ENCODE measurements around the gene CBY2.

CBY2 gene

DNA sequence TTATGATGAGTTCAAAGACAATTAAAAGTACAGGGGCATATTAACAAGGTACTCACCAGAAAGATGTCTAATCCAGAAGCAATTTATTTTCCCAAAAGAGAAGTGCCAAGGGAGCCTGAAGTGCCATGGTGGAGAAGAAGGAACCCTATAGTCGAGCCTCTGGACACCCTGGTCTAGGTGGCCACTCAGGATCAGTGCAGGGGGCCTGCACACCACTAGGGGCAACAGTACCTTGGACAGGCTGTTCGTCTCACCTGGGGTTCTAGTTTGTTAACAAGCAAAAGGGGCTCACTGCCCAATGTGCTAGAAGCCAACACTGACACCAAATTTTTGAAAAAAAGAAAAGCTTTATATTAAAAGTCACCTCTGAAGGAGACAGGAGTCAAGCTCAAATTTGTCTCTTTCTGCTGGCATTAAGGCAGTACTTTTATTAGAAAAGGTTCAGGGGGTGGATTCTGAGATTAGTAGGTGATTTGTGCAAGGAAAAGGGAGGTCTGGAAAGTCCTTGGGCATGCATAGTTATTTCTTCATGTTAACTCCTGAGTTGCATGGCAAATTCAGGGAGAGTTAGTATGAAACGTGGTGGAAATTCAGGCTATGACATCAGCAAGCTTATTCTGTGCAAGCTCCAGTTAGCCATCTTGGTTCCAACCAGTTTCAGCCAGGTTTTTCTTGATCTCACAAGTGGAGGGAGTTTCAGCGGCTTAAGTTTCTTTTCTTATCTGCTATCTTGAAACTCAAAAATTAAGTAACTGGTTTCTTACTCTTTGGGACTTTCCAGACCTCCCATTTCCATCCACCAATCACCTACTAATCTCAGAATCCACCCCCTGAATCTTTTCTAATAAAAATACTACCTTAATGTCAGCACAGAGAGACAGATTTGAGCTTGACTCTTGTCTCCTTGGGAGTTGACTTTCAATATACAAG is 884 bp upstream of the CBY2 start:
- DNase-seq, result no peak

DNA sequence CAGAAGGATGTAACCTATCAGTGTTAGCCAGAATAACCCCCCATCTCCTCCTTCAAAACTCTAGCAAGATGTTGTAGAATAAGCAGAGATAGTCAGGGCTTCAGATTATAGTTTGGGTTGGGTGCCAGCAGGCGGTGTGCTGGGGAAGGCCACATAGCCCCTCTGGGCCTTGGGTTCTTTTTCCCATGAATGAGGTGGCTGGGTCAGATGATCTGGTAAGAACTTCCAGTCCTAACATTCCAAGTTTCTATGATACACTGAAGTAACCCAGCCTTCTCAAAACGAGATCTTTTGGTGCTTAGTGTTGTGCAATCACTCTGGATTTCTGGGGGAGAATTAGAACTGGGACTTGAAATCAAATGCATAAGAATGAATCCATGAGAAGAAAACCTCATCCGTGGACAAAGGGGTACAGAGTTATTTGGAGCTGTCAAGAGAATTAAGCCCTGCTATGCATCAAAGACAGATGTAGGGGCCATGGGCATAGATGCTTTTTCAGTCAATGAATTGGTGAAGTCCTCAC is 810 bp downstream of the CBY2 start:
- no peak for DNase-seq

DNA sequence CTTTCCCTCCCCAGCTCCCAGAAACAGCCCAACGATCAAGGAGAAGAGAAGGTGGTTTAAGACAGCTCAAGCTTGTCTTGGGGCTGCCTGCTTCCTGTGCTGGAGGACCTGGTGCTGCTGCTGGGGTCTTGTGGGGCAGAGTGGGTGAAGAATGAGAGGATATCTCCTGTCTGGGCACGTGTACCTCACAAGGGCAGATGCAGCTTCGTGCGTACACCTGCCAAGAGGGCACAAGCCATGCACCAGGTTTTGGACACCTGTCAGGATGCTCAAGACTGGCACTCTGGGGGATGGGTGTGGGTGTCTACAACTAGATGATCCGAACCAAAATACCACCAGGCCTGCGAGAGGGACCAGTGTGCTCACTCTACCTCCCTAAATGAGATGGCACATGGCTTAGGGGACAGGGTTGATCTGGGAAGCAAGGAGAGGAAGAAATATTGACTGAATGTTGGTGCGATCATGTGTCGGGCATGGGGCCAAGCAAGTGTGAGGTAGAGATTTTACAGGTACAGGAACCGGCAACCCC is 2.2 kb downstream of the CBY2 start:
- DNase-seq, result no peak

DNA sequence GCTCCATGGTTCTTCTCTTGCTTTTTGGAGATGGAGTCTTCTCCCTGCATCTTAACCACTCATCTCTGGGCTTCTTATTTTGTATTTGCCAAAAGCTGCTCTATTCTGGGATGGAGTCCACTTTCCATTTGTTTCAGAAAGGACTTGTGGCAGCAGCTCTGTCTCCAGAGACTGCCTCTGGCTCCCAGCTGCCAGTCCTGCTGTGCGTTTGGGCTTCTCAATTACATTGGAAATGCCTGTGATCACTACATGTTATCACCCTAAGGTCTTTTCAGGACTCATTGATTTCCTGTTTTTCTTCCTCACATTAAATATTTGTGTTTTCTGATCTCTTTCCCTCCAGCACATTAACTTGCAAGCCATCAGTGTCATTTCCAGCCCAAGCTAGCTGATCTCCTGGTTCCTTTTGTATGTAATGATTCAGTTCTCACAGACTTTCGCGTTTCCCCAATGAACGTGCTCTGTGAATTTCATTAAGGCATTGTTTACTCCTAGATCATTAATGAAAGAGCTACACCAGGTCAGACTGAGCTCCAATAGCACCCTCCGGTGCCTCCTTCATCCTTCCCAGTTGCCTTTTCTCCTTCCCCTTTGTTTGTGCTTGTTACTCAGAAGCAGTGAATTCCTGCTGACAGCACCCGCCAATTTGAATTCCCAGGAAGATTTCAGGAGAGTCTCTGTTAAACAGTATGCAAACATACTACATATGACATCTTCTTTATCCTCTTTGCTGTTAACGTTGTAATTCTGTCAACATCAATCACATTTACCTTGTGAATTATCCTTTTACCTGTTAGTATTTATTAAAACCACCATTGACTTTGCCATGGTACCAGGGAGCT is 3.0 kb downstream of the CBY2 start:
- no peak for DNase-seq

DNA sequence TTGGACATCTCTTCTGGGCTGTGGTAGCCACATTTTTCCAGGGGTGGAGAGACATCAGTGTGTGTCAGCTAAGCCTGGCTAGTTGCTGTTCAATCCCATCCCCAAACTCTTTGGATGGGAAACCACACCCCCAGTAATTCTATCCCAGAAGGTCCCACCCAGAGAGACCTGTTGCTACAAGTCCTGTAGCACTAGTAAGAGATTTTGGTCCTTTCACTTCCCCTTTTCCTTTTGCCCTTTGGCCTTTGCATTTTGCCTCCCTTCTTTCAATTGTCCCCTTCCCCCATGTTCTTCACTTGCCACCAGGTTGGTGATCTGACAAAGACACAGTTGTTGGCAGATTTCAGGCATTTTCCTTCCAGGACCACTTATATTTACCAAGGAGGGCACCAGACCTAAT is 3.8 kb downstream of the CBY2 start:
- no peak for DNase-seq

DNA sequence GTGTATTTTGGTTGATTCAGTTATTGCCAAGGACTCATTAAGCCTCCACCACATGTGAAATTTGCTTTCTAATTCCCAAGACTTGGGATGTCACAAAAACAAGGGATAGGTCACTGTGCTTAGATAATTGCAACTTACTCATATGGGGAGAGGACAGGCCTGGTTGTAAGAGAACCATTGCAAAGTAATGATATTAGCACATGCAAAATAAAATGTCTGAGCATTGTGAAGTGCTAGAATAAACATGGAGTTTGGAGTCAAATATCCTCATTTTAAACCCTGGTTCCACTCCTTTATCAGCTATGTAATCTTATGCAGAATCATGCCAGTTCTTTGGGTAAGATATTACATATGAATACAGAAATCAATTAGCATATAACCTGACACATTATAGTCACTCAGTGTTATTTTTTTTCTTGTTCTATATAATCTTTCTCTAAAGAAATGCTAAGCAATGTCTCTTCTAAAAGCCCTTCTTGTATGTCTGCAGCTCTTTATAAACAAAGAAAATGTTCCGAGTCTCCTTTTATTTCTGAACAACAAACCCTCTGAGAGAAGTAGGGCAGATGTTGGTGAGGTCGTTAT is 5.5 kb downstream of the CBY2 start:
- DNase-seq, result no peak

DNA sequence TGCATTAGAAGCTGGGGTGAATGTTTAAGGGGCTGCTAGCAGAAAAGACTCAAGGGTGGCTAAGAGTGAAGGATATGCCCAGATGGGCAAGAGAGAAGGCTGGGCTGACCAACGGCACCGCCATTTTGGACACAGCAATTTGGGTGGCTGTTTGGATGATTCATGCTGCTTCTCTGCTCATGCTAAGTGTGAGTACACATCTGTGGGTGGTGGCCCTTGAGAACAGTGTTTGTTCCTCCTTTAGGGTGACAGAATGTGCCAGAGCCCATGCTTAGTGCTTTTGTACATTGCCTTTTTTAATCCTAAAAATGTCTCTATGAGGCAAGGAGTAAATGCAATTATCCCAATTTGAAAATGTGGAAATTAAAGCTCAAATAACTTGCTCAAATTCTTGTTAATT is 9.8 kb downstream of the CBY2 start:
- peak in 2 of 56 donors; percentile 1 to 2 for DNase-seq

DNA sequence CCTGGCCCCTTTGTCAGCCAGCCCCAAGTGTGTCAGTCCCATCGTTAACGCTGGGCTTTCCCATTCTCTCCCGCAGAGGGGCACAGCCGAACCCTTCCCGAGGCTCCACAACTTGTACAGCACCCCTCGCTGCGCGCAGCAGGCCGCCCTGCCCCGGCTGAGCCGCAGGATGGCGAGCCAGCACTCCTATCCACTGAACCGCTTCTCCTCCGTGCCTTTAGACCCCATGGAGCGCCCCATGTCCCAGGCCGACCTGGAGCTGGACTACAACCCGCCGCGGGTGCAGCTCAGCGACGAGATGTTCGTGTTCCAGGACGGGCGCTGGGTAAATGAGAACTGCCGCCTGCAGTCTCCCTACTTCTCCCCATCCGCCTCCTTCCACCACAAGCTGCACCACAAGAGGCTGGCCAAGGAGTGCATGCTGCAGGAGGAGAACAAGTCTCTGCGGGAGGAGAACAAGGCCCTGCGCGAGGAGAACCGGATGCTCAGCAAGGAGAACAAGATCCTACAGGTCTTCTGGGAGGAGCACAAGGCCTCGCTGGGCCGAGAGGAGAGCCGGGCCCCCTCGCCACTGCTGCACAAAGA is 11.1 kb downstream of the CBY2 start:
- DNase-seq, result no peak

DNA sequence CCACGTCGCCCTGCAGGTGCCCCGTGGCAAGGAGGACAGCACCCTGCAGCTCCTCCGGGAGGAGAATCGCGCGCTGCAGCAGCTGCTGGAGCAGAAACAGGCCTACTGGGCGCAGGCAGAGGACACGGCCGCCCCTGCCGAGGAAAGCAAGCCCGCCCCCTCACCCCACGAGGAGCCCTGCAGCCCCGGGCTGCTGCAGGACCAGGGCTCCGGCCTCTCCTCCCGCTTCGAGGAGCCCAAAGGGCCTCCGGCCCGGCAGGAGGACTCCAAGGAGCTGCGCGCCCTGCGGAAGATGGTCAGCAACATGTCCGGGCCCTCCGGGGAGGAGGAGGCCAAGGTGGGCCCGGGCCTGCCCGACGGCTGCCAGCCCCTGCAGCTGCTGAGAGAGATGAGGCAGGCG is 11.6 kb downstream of the CBY2 start:
- DNase-seq, result no peak

DNA sequence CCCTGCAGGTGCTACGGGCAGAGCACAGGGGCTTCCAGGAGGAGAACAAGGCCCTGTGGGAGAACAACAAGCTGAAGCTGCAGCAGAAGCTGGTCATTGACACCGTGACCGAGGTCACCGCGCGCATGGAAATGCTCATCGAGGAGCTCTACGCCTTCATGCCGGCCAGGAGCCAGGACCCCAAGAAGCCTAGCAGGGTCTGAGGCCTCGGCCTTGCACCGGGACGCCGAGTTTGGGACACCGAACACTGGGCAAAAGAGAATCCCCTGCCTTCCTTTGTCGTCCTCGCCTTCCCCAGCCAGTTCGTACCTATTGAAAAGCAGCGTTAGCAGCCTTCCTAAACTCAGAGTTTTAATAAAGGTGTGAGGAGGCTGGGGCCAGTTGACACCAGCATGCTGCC is 12.1 kb downstream of the CBY2 start:
- DNase-seq, result no peak

DNA sequence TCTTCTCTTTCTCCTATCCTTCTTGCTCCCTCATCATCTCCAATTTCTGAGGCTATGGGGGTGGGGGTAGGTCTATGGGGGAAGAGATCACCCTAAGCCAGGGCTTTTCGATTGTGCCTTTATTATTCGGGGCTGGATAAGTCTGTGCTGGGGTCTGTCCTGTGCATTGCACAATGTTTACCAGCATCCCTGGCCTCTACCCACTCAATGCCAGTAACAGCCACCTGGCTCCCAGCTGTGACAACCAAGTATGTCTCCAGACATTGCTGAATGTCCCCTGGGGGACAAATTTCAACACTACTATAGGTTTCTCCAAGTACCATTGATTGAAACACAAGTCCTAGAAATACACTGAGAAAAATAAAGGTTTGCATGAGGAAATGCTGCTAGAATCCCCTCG is 13.2 kb downstream of the CBY2 start:
- DNase-seq, result no peak

DNA sequence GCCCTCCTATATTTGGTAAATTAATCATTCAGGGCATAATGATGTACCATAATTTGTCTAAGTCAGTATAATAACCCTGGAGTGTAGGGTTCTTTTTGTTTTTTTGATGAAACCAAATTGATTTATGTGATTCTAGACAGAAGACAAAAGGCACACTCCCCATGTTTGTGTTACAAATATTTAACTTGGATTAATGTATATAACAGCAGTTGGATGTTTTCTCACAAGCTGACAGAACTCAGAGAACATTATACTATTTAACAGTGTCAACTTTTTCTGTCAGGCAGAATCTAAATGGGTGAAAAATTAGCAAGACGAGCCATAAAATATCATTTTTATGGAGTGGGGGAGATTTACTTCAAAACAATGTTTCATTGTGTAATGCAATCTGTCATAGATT is 15.2 kb downstream of the CBY2 start:
- DNase-seq, result no peak

DNA sequence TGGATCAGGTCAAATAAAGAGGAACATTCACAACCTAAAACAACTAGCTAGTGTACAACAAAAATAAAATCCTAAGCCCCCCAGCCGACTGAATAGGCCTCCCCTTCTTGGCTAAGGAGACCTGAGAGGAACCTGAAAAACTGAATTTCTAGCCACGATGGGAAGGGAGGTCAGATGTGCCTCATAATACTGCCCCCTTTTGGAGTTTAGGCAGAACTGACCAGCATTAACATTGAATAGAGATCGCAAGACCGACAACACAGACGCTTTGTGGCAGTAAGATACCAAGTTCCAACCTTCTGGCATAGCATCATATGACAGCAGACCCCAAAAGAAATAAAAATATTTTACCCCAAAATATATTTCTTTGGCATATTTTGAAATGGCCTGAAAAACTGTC is 15.9 kb downstream of the CBY2 start:
- no peak for DNase-seq

DNA sequence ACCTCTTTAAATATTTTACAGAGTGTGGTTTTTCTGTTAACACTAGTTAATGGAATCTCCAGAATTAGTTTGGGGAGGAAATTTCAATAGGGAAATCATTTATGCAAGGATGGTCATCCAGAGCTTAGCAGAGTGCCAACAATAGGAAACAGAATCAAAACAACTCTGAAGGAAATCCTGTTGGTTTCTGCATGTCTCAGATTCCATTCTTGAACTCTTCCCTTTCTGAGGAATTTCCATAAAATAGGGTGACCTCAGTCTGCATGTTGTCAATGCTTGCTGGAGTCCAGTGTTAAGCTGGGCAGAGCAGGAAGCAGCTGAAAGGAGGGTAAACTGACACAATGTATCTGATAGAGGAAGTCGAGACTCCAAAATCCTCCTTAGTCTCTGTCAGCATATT is 16.9 kb downstream of the CBY2 start:
- no peak for DNase-seq

DNA sequence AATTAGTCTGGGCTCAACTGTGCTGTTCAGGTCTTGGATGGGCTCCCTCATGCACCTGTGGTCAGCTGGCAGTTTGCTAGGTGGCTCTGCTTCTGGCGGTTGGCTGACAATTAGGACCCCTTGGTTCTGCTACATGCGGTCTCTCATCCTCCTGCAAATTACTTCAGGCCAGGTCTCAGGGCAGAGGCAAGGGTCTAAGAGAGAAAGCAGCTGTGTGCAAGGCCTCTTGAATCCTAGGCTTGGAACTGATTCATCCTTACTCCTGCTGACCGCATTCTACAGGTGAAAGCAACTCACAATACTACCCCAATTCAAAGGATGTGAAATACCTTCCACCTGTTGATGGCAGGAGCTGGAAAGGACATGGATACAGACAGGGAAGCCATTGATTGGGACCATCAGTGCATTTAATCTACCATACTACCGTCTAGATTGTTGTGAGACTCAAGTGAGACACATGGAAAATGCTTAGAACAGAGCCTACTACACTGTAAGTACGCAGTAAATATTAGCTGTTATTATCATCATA is 19.1 kb downstream of the CBY2 start:
- no peak for DNase-seq

DNA sequence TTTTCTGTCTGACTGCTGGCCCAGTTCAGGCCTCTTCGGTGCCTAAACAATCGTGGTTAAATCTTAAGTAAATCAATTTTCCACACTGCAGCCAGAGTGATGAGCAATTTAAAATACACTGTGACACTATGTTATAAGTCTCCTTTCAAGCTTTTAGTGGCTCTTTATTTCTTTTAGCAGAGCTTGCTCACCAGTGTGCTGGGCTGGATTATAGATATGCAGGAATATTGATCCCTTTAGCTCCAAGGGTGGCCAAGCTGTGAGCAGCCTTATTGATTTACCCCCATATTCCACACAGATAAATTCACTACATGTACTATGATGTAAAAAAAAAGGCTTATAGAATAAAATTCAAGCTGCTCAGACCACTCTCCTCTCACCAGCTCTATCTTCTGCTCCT is 21.7 kb downstream of the CBY2 start:
- DNase-seq, result no peak

DNA sequence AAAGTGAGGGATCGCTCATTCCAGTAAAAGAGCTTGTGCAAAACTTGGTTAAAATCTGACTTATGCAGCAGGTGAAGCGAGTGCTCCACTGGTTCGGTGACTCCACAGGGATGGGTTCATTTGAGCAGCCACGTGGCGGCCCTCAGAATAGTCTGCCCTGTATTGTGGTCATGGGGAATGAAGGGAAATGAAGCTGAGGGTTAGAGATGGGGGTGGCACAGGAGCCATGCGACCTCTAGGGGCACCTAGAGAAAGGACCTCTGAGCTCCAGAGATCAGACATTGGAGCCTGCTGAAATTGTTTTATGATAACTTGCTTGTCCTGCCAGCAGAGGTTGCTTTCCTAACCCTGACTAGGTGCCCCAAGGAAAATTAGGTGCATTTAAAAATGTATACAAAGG is 26.6 kb downstream of the CBY2 start:
- no peak for DNase-seq

DNA sequence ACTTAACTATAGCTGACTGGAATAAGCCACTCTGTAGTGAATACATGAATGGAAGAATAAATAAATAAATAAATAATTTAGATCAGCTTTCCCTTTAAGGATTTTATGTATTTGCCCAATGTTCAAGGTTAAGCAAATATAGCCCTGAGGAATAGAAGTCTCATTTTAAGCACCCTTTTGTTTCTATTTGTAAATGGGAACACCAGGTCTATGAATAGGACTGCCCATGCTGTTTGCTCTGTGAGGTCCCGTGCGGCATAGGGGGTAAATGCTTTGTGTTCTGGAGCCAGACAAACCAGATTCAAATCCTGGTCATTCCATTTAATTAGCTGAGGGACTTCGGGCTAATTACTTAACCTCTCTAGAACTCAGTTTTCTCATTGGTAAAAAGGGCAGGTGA is 29.3 kb downstream of the CBY2 start:
- DNase-seq, result no peak

DNA sequence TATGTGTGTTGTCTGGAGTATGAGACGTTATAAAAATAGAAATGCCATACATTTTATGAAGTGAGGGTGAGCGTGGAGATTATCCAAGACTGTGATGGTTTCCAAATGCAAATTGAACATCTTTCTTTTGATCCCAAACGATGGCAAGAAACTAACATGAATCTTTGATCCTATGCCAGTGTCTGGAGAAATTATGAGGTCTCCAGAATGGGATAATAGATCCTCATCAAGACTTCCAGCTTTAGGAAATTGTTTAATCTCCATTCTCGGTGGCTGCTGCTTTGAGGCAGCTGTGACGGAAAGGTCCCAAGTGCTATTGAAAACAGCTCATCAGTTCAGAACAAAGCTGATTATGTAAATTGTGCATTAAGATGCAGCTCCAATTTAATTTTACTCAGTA is 30.8 kb downstream of the CBY2 start:
- DNase-seq, result no peak

DNA sequence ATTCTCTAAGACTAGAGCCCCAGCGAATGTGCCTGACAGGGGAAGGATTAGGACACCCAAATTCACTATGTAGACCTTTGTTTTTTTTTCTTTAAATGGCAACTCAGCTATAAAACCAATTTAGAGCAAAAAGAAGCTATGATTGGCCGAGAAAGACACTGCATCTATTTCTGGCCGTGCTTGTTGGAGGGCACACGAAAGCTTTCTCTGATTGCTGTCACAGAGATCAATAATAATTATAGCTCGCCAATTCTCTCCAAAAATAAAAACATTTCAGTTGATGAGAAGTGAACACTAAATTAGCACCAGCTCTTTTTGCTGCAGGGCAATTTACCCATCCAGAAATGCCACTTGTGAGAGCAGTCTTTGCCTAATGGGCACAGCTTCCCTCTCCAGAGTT is 31.2 kb downstream of the CBY2 start:
- peak in 1 of 56 donors; percentile 5 for DNase-seq

DNA sequence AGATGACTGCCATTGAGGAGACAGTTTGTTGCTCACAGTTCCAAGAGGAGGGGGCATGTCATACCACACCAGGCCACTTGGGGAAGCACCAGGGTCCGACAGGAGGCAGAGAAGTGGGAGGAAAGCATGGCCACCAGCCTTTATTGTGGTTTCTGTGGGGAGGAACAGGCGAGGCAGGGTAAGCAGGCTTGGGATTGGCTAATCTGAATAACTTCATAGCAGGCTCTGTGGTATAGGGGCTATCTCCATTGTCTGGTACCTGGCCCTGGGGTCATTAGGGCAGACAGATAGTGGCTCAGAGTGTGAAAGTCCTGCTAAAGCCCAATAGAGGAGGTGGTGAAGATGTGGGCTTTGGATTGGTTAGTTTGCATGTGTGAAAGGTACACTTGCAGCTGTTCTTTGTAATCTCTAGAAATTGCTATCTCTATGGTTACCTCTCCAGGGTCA is 35.5 kb downstream of the CBY2 start:
- no peak for DNase-seq
